Measurements from ENCODE around the gene DPH1. TPM values are rescaled to one million over a fixed set of nuclear protein-coding genes. Genes with fewer than 3 reads are reported as not detected.
A peak's percentile ranks its signal among the peaks of the same experiment; 100 is the strongest.

DPH1 gene
- total and polyA plus RNA-seq, 2 of the 4 experiments (the other 2 are of a cell fraction): 24.4 to 49.9 TPM

DNA sequence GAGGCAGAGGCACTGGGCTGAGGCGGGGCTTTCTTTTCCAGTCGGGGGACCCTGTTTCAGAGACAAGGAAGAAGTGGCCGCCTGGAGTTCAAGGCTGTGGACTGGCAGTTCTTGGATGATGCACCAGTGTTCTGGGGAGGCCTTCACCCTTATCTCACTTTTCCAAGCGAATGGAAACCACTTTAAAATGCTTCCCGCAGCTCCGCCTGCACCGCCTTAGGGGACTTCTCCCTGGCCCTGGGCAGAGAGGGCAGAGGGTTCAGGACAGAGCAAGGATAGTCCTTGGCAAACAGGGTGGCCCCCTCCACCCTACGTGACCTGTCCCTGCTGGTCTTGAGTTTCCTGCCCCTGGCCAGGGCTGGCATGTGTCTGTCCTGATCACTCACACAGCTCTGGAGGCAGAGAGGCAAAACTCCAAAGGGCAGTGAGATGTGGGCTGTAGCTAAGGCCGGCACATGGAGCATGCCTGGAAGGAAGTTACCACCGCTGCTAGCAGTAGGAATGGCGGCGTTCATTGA is 25.5 kb upstream of the DPH1 start:
- H3K27me3 ChIP-seq (ENCODE audit: control insufficient read depth, insufficient read depth, low read length): peaks cover 4% of the 10 kb centered on the region; the same call in 1 of the 2 replicates
- H3K23ac ChIP-seq (ENCODE audit: low read depth, low read length): no peak overlapping the region
- TF ChIP-seq RAD21 (IDR thresholded peaks at IDR 0.05; ENCODE audit: low read length) (no peak), NFE2L2 (IDR thresholded peaks at IDR 0.05; ENCODE audit: low read depth, low read length) (no peak), CHD1 (IDR thresholded peaks at IDR 0.05; ENCODE audit: low read depth, low read length) (no peak), RFX5 (IDR thresholded peaks at IDR 0.05; ENCODE audit: low read depth, low read length) (no peak)
- TF ChIP-seq, protein P1, sequence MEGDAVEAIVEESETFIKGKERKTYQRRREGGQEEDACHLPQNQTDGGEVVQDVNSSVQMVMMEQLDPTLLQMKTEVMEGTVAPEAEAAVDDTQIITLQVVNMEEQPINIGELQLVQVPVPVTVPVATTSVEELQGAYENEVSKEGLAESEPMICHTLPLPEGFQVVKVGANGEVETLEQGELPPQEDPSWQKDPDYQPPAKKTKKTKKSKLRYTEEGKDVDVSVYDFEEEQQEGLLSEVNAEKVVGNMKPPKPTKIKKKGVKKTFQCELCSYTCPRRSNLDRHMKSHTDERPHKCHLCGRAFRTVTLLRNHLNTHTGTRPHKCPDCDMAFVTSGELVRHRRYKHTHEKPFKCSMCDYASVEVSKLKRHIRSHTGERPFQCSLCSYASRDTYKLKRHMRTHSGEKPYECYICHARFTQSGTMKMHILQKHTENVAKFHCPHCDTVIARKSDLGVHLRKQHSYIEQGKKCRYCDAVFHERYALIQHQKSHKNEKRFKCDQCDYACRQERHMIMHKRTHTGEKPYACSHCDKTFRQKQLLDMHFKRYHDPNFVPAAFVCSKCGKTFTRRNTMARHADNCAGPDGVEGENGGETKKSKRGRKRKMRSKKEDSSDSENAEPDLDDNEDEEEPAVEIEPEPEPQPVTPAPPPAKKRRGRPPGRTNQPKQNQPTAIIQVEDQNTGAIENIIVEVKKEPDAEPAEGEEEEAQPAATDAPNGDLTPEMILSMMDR (conservative IDR thresholded peaks at IDR 0.05; ENCODE audit: low read depth, low read length): no peak
- no peak overlapping the region for H3K27ac ChIP-seq (ENCODE audit: insufficient read depth, low read length)
- BruUV-seq (replicated peaks): no TSS peak
- dilution Hi-C loops (cut with HindIII; ENCODE audit: low sequenced_read_pairs, unreplicated experiment) (no loop called here), in situ Hi-C loops (cut with MboI; ENCODE audit: low sequenced_read_pairs) (no loop called here), intact Hi-C loops (cut with micrococcal nuclease) (no loop called here)
- no peak overlapping the region for H3K4ac ChIP-seq (ENCODE audit: low read depth, low read length)
- no peak overlapping the region for H2AK5ac ChIP-seq (ENCODE audit: low read depth, low read length)
- no peak overlapping the region for H2BK15ac ChIP-seq (ENCODE audit: low read depth, low read length)
- H3K9me3 ChIP-seq (ENCODE audit: control insufficient read depth, insufficient read depth, low read length): no peaks in the 10 kb centered on the region
- H2AK9ac ChIP-seq (replicated peaks; ENCODE audit: low read depth, low read length, poor library complexity): peak overlapping the region; percentile 61
- H3K18ac ChIP-seq (ENCODE audit: low read depth, low read length): no peak overlapping the region
- no peaks in the 10 kb centered on the region for H3K9me1 ChIP-seq (ENCODE audit: insufficient read depth, low read length)
- no peak for ATAC-seq (ENCODE audit: low read depth)
- no CpG with 5 or more reads among the region's 12 CpGs for WGBS, 2 experiments (ENCODE audit: extremely low coverage in 2 of 2, insufficient read length in 1 of 2)
- H2BK120ac ChIP-seq (ENCODE audit: low read depth, low read length): no peak overlapping the region
- no peak overlapping the region for H4K5ac ChIP-seq (ENCODE audit: low read depth, low read length)
- no peak overlapping the region for H2BK5ac ChIP-seq (ENCODE audit: low read depth, low read length, poor library complexity, severe bottlenecking)
- ChIA-PET CTCF (no interaction called here), POLR2A (ENCODE audit: unreplicated experiment) (no interaction called here)
- H2AFZ ChIP-seq (replicated peaks; ENCODE audit: low read length, poor library complexity): peak overlapping the region; percentile 3
- no peak overlapping the region for H4K8ac ChIP-seq (ENCODE audit: low read depth in 2 of 2, low read length in 2 of 2)
- no peaks in the 10 kb centered on the region for H3K79me1 ChIP-seq (ENCODE audit: low read depth in 1 of 2, low read length in 2 of 2)
- H4K91ac ChIP-seq (ENCODE audit: insufficient read depth, low read depth, low read length): no peak overlapping the region
- H4K20me1 ChIP-seq (ENCODE audit: insufficient read depth, low read length): no peaks in the 10 kb centered on the region
- H3K4me3 ChIP-seq (ENCODE audit: insufficient read depth, low read depth, low read length): no peak overlapping the region
- H2BK20ac ChIP-seq (ENCODE audit: low read depth, low read length): no peak overlapping the region
- H3K4me2 ChIP-seq (ENCODE audit: low read depth, low read length): no peak overlapping the region
- H3K4me1 ChIP-seq (ENCODE audit: control insufficient read depth, insufficient read depth, low read length): peaks cover 5% of the 10 kb centered on the region
- no peaks in the 10 kb centered on the region for H3K36me3 ChIP-seq (ENCODE audit: control insufficient read depth, insufficient read depth, low read length)
- H3K9ac ChIP-seq (ENCODE audit: low read depth, low read length): no peak overlapping the region
- no peak for DNase-seq
- H3K14ac ChIP-seq (replicated peaks; ENCODE audit: low read depth, low read length): no peak overlapping the region
- no peak overlapping the region for H3K56ac ChIP-seq (ENCODE audit: extremely low read depth, insufficient read depth, low read length)
